ENCODE data around the gene STK10. TPM values are rescaled to one million over a fixed set of nuclear protein-coding genes. Genes with fewer than 3 reads are reported as not detected.

STK10 gene
- total and polyA plus RNA-seq, 2 of the 8 experiments (the other 6 are each of a cell fraction or from before 2014, with no cell fraction given) = 10.5 to 21.4 TPM

- TF ChIP-seq POU5F1 (IDR thresholded peaks at IDR 0.05; ENCODE audit: low read depth, low read length) = no peak
Measured at GRCh38 chr5:172144291-172144815, 43.7 kb downstream of the STK10 start (continued).

All from H1 (cell line).